IPS-18c (cell line): Measurements from ENCODE around the gene KMO.

Experiments
- H3K4me3 ChIP-seq: 2 replicates; pipeline ENCODE4 v1.7.0; 2013; ENCODE audit warnings: low read depth, mild to moderate bottlenecking, low read length, moderate library complexity; ENCODE audit not compliant: insufficient read depth
- H3K9me3 ChIP-seq: one replicate; pipeline ENCODE4 v1.6.1; 2013; ENCODE audit warnings: mild to moderate bottlenecking, low read length, moderate library complexity; ENCODE audit not compliant: control insufficient read depth, insufficient read depth

Gene KMO

GRCh38 chr1:241532162-241532531 is at the start of gene KMO:
Gene KMO, plus strand, starts transcription at chr1:241532378. Its CDS starts 67 bp downstream, at chr1:241532445.
- H3K4me3 ChIP-seq = no peak within 1 kb of the TSS

DNA sequence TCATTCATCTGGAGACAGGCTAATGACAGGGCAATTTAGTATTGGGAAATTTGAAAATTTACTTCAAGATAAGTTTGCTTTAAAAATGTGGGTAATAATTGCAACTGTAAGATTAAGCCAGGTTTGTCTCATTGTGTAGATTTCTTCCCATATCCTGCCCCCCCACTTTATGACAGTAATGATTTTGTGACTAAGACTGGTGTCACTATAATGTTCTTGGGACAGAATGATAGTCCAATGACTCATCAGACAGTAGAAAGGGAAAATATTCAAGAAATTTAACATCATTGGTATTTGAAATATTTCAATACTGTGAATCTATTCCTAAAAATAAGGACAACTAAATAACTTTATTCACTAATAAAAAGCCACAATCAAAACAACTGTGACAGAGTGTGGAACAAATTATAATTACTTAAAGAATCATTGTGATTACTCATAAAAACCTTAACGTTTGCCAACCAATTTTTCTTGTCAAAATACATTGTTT is 49.4 kb upstream of the KMO start:
- Histone ChIP-seq H3K4me3 (no peak overlapping the region), H3K9me3 (no peaks in the 10 kb centered on the region)

More at GRCh38 chr1:241532162-241532531, at the start of gene KMO:
- H3K9me3 ChIP-seq = no peaks in the 10 kb centered on the region

DNA sequence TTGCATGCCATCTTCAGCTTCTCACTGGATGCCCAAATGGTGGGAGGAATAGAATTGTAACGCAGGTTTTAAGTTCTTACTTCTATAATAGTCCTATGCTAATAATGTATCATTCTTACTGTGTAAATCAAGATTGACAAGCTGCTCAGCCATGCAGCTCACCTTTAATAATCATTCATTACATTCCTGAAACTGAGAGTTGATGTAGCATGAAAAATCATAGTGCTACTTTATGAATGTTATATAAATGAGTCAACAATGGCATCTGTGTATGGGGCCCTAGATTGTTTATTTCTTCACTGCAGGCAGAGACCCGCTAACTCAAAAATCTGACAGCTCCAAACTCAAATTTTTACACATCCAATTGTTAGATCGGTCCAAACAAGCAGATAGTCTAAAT is 47.0 kb upstream of the KMO start:
- H3K4me3 ChIP-seq = no peak overlapping the region
- no peaks in the 10 kb centered on the region for H3K9me3 ChIP-seq

GRCh38 chr1:241485554-241485992 is 46.6 kb upstream of the KMO start:
- no peaks in the 10 kb centered on the region for H3K9me3 ChIP-seq
- no peak overlapping the region for H3K4me3 ChIP-seq

- H3K4me3 ChIP-seq = no peak overlapping the region
- no peaks in the 10 kb centered on the region for H3K9me3 ChIP-seq
Observed at GRCh38 chr1:241488739-241489138, 43.4 kb upstream of the KMO start.

DNA sequence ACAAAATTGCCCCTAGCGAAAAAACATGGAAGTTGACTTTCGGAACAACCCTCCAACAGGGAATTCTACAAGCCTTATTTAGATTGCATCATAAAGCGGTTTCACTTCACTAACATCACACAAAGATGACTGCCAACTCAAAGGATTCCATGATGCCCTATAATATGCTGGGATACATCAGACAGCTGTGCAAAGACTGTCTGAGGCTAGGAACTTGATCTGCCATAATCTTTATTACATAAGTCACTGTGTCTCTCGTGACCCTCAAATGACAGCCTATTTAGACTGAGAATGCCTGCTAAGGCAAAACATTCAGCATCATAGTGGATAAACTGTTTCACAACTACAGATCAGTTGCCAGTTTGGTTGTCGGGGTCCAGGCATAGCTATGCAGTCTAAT is 36.4 kb upstream of the KMO start:
- H3K9me3 ChIP-seq = no peaks in the 10 kb centered on the region
- no peak overlapping the region for H3K4me3 ChIP-seq

DNA sequence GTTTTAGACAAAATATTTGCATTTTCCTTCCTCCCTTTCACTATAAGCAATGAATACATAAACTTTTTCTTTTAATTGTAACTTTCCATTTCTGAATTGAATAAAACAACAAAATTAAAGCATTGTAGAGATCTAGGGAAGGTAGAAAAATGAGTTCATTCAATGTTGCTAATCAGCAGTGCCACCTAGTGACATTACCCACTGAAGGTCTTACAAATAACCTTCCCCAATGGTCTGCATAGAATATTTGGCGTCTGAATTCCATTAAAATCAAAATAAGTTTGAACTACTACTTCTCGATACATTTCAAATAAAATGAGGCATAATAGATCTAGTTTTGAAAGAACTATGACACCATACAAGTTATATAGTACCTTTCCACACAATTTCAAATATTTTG is 32.3 kb upstream of the KMO start:
- Histone ChIP-seq H3K9me3 (no peaks in the 10 kb centered on the region), H3K4me3 (no peak overlapping the region)

DNA sequence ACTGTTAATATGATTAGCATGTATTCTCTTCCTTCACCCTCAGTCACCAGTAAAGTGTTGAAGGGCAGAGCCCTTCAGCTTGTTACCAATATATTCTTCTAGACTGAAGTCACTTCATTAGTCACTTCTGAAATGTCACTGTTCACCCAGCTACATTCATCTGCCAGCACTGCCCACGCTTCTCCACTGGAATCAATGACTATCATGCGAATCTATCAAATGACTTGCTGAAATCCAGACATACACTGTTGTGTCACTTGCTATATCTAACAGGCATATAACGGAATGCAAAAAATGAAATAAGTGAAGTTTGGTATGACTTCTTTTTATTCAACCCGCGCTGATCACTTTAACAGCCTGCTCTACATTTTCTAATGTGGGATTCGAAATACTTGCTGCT is 28.7 kb upstream of the KMO start:
- H3K9me3 ChIP-seq = no peaks in the 10 kb centered on the region
- H3K4me3 ChIP-seq = no peak overlapping the region

GRCh38 chr1:241507189-241507863 is 24.9 kb upstream of the KMO start:
- Histone ChIP-seq H3K4me3 (no peak overlapping the region), H3K9me3 (no peaks in the 10 kb centered on the region)

- no peak overlapping the region for H3K4me3 ChIP-seq
- H3K9me3 ChIP-seq = no peaks in the 10 kb centered on the region
Observed at GRCh38 chr1:241513378-241513777, 18.8 kb upstream of the KMO start.

GRCh38 chr1:241518476-241519307 is 13.5 kb upstream of the KMO start:
- peak overlapping the region; percentile 85 for H3K4me3 ChIP-seq
- no peaks in the 10 kb centered on the region for H3K9me3 ChIP-seq

- Histone ChIP-seq H3K4me3 (peak within 1 kb of the TSS; percentile 85), H3K9me3 (no peaks in the 10 kb centered on the region)
Observed at GRCh38 chr1:241519308-241520079, 12.7 kb upstream of the KMO start, which contains the start of gene FH. Gene FH, minus strand, starts transcription at chr1:241519755. Its CDS starts 33 bp downstream, at chr1:241519722.

GRCh38 chr1:241520080-241520465 is 12.1 kb upstream of the KMO start:
- Histone ChIP-seq H3K9me3 (no peaks in the 10 kb centered on the region), H3K4me3 (peak overlapping the region; percentile 21; the same call in 1 of the 2 replicates)

DNA sequence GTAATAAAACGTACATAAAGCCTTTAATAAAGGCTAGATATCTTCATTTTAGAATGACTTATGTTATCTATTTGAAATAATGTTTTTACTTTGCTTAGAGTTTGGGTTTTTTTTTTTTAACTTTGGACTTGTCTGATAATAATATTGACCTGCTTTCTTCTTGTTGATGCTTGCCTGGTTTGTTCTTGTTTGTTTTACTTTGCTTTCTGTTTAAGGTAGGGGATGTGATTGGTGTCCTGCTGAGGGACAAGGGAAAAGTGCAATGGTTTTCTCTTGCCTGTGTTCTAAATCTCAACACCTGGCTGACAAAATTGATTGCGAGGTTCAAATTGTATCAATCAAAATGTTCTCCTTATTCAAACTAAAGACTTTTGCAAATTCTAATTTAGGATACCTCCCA is 10.5 kb upstream of the KMO start:
- no peaks in the 10 kb centered on the region for H3K9me3 ChIP-seq
- H3K4me3 ChIP-seq = no peak overlapping the region

- Histone ChIP-seq H3K4me3 (no peak overlapping the region), H3K9me3 (no peaks in the 10 kb centered on the region)
Observed at GRCh38 chr1:241525026-241525425, 7.2 kb upstream of the KMO start.

DNA sequence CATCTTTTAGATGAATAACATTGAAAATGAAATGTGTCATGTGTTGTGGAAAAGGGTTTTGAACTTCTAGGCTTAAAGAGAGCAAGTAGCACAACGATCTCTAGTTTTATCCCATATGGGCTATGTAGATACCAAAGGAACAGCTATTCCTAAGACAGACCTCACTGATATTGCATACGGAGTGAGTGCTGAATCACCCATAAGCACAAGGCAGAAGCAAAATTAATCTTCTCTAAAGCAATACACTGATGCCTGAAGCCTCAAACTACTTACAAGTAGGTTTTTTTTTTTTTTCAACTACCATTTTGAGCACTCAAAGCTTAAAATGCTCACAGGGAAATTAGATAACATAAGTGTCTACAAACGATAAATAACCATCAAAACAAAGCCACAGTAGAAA is 5.0 kb upstream of the KMO start:
- no peaks in the 10 kb centered on the region for H3K9me3 ChIP-seq
- H3K4me3 ChIP-seq = no peak overlapping the region
